HepG2 (cell line): ENCODE data around the gene NOTCH4. TPM values are rescaled to one million over a fixed set of nuclear protein-coding genes. Genes with fewer than 3 reads are reported as not detected.

Experiments
- AFF4 ChIP-seq: sonication (generic); formaldehyde crosslinking; IDR thresholded peaks from 2 replicates; pipeline ENCODE4 v1.4.0; 2020; ENCODE audit warnings: missing genetic modification reagents
- DNMT1 ChIP-seq: sonication (generic); formaldehyde crosslinking; IDR thresholded peaks from 2 replicates; pipeline ENCODE4 v1.5.1; 2020; ENCODE audit warnings: mild to moderate bottlenecking, missing genetic modification reagents
- HMG20B ChIP-seq: conservative IDR thresholded peaks from 2 replicates; pipeline ENCODE4 v1.6.1; 2016; ENCODE audit warnings: missing genetic modification reagents, missing compliant biosample characterization
- HNRNPLL ChIP-seq: fragments of 200-400 bp; formaldehyde crosslinking; IDR thresholded peaks from 2 replicates; pipeline ENCODE4 v1.6.1; 2017; ENCODE audit warnings: mild to moderate bottlenecking, low read depth, low read length; ENCODE audit not compliant: poor library complexity, severe bottlenecking
- REST ChIP-seq, 2 experiments: IDR thresholded peaks; 2 replicates each; pipeline ENCODE4 v1.6.1; 2011 to 2012; ENCODE audit warnings: low read length in 2 of 2, borderline replicate concordance in 1 of 2, low read depth in 1 of 2, mild to moderate bottlenecking in 1 of 2, moderate library complexity in 1 of 2
- SIN3A ChIP-seq: IDR thresholded peaks from 2 replicates; pipeline ENCODE4 v1.6.1; 2011; ENCODE audit warnings: low read depth, mild to moderate bottlenecking, control low read depth, low read length, borderline replicate concordance
- TBL1XR1 ChIP-seq: fragments of 150-350 bp; IDR thresholded peaks from 2 replicates; pipeline ENCODE4 v1.6.1; 2014; ENCODE audit warnings: borderline replicate concordance, low read length; ENCODE audit not compliant: partially characterized antibody
- TEAD3 ChIP-seq: optimal IDR thresholded peaks from 2 replicates; pipeline ENCODE3; 2016; ENCODE audit warnings: borderline replicate concordance
- ZFP91 ChIP-seq: sonication (generic); formaldehyde crosslinking; IDR thresholded peaks from 2 replicates; pipeline ENCODE4 v1.9.0; 2022; ENCODE audit warnings: missing genetic modification reagents, mild to moderate bottlenecking, borderline replicate concordance
- ZNF503 ChIP-seq: sonication (generic); formaldehyde crosslinking; IDR thresholded peaks from 2 replicates; pipeline ENCODE4 v1.4.0; 2020; ENCODE audit warnings: missing genetic modification reagents
- ZNF510 ChIP-seq: sonication (generic); formaldehyde crosslinking; IDR thresholded peaks from 2 replicates; pipeline ENCODE4 v1.4.0; 2020; ENCODE audit warnings: low read depth, mild to moderate bottlenecking, missing genetic modification reagents
- ZNF614 ChIP-seq: IDR thresholded peaks from 2 replicates; pipeline ENCODE4 v1.6.1; 2018; ENCODE audit warnings: missing biosample characterization, missing genetic modification reagents, inconsistent platforms, borderline replicate concordance
- ZNF878 ChIP-seq: sonication (generic); formaldehyde crosslinking; IDR thresholded peaks from 2 replicates; pipeline ENCODE4 v1.8.1; 2023; ENCODE audit warnings: mild to moderate bottlenecking, missing genetic modification reagents, moderate library complexity
- polyA plus RNA-seq, 8 experiments: library from polyadenylated mRNA; depleted of rRNA in 3 of 8; stranded (reverse) in 7 of 8; unstranded in 1 of 8; fragments of >200 nt; fragmentation: Illumina TruSeq in 4 of 8; extraction: Trizol in 4 of 8; gene quantifications; 2 replicates each; pipeline versions ENCODE4 v1.2.1 to v1.2.3, GENCODE V29; 2011 to 2016; ENCODE audit warnings: low read depth in 4 of 8, missing spikeins in 1 of 8, mixed read lengths in 1 of 8; ENCODE audit not compliant: insufficient read depth in 1 of 8
- total RNA-seq, 5 experiments: library from RNA; depleted of rRNA; stranded (reverse); fragments of >200 nt; fragmentation: Illumina TruSeq; extraction: Trizol; gene quantifications; 2 replicates each; pipeline ENCODE4 v1.2.3, GENCODE V29; 2016; ENCODE audit warnings: low read depth in 1 of 5

Gene NOTCH4
- total and polyA plus RNA-seq, 2 of the 13 experiments (the other 11 are each of a cell fraction or from before 2014, with no cell fraction given): 0.51 to 0.83 TPM

GRCh38 chr6:32177183-32177787 lies 46.6 kb downstream of the NOTCH4 start (continued):
- TF ChIP-seq AFF4 (CRISPR knock-in tag) (no peak), HMG20B (CRISPR knock-in tag) (no peak), ZNF510 (CRISPR knock-in tag) (0 out of 2 replicates have a peak, but pooled peaks have one; percentile 34), ZNF503 (CRISPR knock-in tag) (no peak), ZFP91 (CRISPR knock-in tag) (no peak; the same call in 1 of the 2 replicates), REST (IDR thresholded peaks at IDR 0.05; ENCODE audit: borderline replicate concordance in 1 of 2, low read depth in 1 of 2, low read length in 2 of 2) (no peak), DNMT1 (CRISPR knock-in tag) (no peak), ZNF614 (CRISPR knock-in tag) (peak; percentile 21; the same call in 1 of the 2 replicates), TEAD3 (peak; percentile 48), ZNF878 (CRISPR knock-in tag) (no peak), SIN3A (no peak), HNRNPLL (no peak), TBL1XR1 (no peak)
